Lung (tissue), 12 donors: ENCODE measurements around the gene DEPDC4. TPM values are rescaled to one million over a fixed set of nuclear protein-coding genes. Genes with fewer than 3 reads are reported as not detected.
"Not testable (repeated sequence)": the region's sequence is repeated elsewhere in the genome, so short reads cannot be mapped to it uniquely, and the experiment has no call there.

Experiments
- ATAC-seq: fragments of 200-7000 bp; cut with Tn5 transposase; one replicate; pipeline ENCODE4 v1.9.1; 2020; ENCODE audit warnings: moderate number of reproducible peaks; ENCODE audit not compliant: insufficient read depth, low FRiP score
- DNase-seq, 3 donors: peaks; one replicate each; pipeline ENCODE4 v3.0.0-alpha.2; 2013 to 2017
- H3K27ac ChIP-seq, 2 donors: one replicate each; pipeline ENCODE4 v1.5.1; 2013; ENCODE audit warnings: mild to moderate bottlenecking in 2 of 2, moderate library complexity in 2 of 2, control low read depth in 1 of 2, inconsistent platforms in 1 of 2, low read depth in 1 of 2, low read length in 1 of 2
- H3K27me3 ChIP-seq, 3 donors: one replicate each; pipeline ENCODE4 v1.5.1; 2013; ENCODE audit warnings: low read length in 2 of 3; ENCODE audit not compliant: control insufficient read depth in 3 of 3, insufficient read depth in 3 of 3
- H3K36me3 ChIP-seq, 4 donors: one replicate each; pipeline ENCODE4 v1.5.1; 2013; ENCODE audit warnings: low read length in 4 of 4, mild to moderate bottlenecking in 1 of 4, moderate library complexity in 1 of 4; ENCODE audit not compliant: control insufficient read depth in 4 of 4, insufficient read depth in 4 of 4
- H3K4me1 ChIP-seq, 5 donors: one replicate each; pipeline ENCODE4 v1.5.1; 2013; ENCODE audit warnings: low read length in 5 of 5, mild to moderate bottlenecking in 2 of 5, moderate library complexity in 1 of 5; ENCODE audit not compliant: control insufficient read depth in 5 of 5, insufficient read depth in 5 of 5
- H3K4me3 ChIP-seq: one replicate; pipeline ENCODE4 v1.5.1; 2013; ENCODE audit warnings: mild to moderate bottlenecking, control low read depth, moderate library complexity
- H3K9ac ChIP-seq, 2 donors: one replicate each; pipeline ENCODE4 v1.5.1; 2013; ENCODE audit warnings: low read length in 2 of 2, control low read depth in 1 of 2; ENCODE audit not compliant: insufficient read depth in 1 of 2
- H3K9me3 ChIP-seq, 4 donors: one replicate each; pipeline ENCODE4 v1.5.1; 2013; ENCODE audit warnings: low read length in 3 of 4, mild to moderate bottlenecking in 1 of 4, moderate library complexity in 1 of 4; ENCODE audit not compliant: control insufficient read depth in 4 of 4, insufficient read depth in 3 of 4
- CTCF ChIP-seq: IDR thresholded peaks from 2 replicates; pipeline ENCODE4 v1.5.1; 2012; ENCODE audit warnings: mild to moderate bottlenecking; ENCODE audit errors: control extremely low read depth, extremely low read depth
- WGBS, 2 donors: extraction: QIAGEN DNeasy Blood & Tissue Kit; methylation state at CpG; one replicate each; pipeline ENCODE4 v1.1.7; 2013; 5-methylcytosine and 5-hydroxymethylcytosine counted together
- polyA plus RNA-seq, 2 donors: library from polyadenylated mRNA; stranded (reverse); fragments of 200-250 nt; gene quantifications; one replicate each; pipeline ENCODE4 v1.2.1, GENCODE V29; 2013
- total RNA-seq, 2 donors: library from RNA; depleted of rRNA in 1 of 2; stranded (reverse); fragments of >200 nt in 1 of 2; gene quantifications; one replicate each; pipeline ENCODE4 v1.2.1, GENCODE V29; 2014 to 2021
- donor health status: control.
- donor health status: control.
- donor health status: Bipolar disorder and iron deficiency.
- donor health status: healthy.
- donor health status: DM: yes; HTN: yes; CAD: no.

DEPDC4 gene
- total and polyA plus RNA-seq, 4 donors: 0.54 to 6.2 (median 1.2) TPM

DNA sequence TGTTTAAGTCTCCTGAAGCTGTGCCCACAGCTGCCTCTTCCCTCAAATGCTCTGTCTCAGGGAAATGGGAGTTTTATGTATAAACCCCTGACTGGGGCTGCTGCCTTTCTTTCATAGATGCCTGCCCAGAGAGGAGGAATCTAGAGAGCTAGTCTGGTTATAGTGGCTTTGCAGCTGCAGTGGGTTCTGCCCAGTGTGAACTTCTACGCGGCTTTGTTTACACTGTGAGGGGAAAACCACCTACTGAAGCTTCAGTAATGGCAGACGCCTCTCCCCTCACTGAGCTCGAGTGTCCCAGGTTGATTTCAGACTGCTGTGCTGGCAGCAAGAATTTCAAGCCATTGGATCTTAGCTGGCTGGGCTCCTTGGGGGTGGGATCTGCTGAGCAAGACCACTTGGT is 37.0 kb upstream of the DEPDC4 start:
- Histone ChIP-seq H3K36me3 (peaks cover 11 to 40% (median 16%) of the 10 kb centered on the region in 4 donors), H3K9ac (no peak overlapping the region), H3K4me3 (no peak overlapping the region), H3K9me3 (peaks cover 0 to 6% (median 3%) of the 10 kb centered on the region in 4 donors), H3K27me3 (no peaks in the 10 kb centered on the region), H3K4me1 (no peaks in the 10 kb centered on the region), H3K27ac (no peak overlapping the region)
- no peak for TF ChIP-seq CTCF
- no peak for DNase-seq
- no peak for ATAC-seq
- WGBS, 2 donors: 94 to 95% methylated on average over 4 of the region's 4 CpGs

- TF ChIP-seq CTCF: no peak
- H3K4me3 ChIP-seq: no peak overlapping the region
- DNase-seq (no peak), ATAC-seq (no peak)
- H3K27me3 ChIP-seq: no peaks in the 10 kb centered on the region
- H3K9ac ChIP-seq: no peak overlapping the region
- peaks cover 0 to 6% (median 3%) of the 10 kb centered on the region in 4 donors for H3K9me3 ChIP-seq
- H3K36me3 ChIP-seq: peaks cover 13 to 39% (median 19%) of the 10 kb centered on the region in 4 donors
- 100% methylated on average over 1 of the region's 1 CpG for WGBS, 2 donors
- H3K4me1 ChIP-seq: no peaks in the 10 kb centered on the region
- no peak overlapping the region for H3K27ac ChIP-seq
Measured at GRCh38 chr12:100302081-100302480, 35.2 kb upstream of the DEPDC4 start.

DNA sequence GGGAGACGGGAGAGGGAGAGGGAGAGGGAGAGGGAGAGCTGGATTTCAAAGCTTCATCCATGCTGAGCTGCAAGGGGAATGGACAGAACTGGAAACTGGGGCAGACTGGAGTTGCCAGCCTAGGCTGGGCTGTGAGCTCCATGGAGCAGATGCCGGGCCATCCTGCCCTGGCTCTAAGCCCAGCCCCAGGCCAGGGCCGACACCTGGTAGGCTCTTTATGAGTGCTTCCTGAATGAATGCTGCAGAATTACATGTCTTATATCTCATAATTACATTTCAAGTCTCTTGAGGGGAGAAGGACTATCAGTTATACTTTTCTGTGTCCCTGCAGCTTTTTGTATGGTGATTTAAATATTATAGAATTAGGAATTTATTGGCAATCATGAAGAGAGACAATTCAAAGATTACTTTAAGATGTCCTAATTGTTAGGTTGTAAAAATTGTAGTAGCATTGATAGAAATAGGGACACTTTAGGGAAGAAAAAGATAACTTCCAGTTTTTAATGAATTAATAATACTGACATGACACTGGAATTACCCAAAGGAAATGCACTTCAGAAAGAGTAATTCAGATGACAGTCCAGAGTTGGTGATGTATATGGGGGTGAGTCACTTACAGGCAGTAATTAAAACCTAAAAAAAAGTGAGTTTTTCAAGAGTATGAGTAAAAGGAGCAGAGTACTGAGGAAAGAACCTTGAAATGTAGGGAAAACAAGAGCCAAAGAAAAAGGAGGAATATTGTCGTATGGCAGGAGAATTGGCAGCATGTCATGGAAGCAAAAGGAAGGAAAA is 29.1 kb upstream of the DEPDC4 start:
- Histone ChIP-seq H3K27ac (no peak overlapping the region), H3K27me3 (no peaks in the 10 kb centered on the region), H3K36me3 (peaks cover 7 to 15% (median 8%) of the 10 kb centered on the region in 4 donors), H3K9ac (no peak overlapping the region), H3K4me3 (no peak overlapping the region), H3K9me3 (peaks cover 0 to 5% (median 0%) of the 10 kb centered on the region in 4 donors), H3K4me1 (no peaks in the 10 kb centered on the region)
- ATAC-seq: no peak
- 85 to 96% methylated on average over 4 of the region's 4 CpGs for WGBS, 2 donors
- TF ChIP-seq CTCF: no peak
- DNase-seq: no peak

GRCh38 chr12:100294366-100294765 is 27.5 kb upstream of the DEPDC4 start:
- H3K4me1 ChIP-seq, H3K27ac ChIP-seq, H3K36me3 ChIP-seq, H3K9ac ChIP-seq, H3K4me3 ChIP-seq, H3K27me3 ChIP-seq, ATAC-seq, DNase-seq, H3K9me3 ChIP-seq: not testable (repeated sequence)
- 97 to 100% methylated on average over 2 to 21 of the region's 24 CpGs for WGBS, 2 donors
